NOMO-1 (cell line): Measurements from ENCODE around the gene BST1.

Experiments used
- DNase-seq, 2 experiments: peaks; one replicate each; lab custom pipeline; 2025; ENCODE audit not compliant: unreplicated experiment in 2 of 2; lab: John Stamatoyannopoulos, UW

Gene BST1

DNA sequence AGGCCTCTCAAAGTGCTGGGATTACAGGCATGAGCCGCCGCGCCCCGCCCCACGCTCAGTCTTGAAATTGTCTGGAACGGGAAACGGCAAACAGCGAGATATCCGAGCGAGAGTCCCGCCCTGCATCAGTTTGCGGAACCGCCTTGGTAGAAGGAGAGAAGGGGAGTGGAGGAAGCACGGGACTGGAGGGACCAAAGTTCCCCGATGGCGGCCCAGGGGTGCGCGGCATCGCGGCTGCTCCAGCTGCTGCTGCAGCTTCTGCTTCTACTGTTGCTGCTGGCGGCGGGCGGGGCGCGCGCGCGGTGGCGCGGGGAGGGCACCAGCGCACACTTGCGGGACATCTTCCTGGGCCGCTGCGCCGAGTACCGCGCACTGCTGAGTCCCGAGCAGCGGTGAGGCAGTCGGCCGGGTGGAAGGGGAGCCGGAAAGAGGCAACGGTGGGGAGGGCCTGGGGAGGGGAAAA lies at the start of gene BST1:
Gene BST1, plus strand, starts transcription at position 125 of the 463 bp plus-strand sequence. Its CDS starts 80 bp downstream, at position 205.
- DNase-seq: peak; percentile 85 to 89

- DNase-seq: peak in 1 of 2 experiments; percentile 22
These were observed 49.4 kb upstream of the BST1 start for GRCh38 chr4:15653420-15653819.

DNA sequence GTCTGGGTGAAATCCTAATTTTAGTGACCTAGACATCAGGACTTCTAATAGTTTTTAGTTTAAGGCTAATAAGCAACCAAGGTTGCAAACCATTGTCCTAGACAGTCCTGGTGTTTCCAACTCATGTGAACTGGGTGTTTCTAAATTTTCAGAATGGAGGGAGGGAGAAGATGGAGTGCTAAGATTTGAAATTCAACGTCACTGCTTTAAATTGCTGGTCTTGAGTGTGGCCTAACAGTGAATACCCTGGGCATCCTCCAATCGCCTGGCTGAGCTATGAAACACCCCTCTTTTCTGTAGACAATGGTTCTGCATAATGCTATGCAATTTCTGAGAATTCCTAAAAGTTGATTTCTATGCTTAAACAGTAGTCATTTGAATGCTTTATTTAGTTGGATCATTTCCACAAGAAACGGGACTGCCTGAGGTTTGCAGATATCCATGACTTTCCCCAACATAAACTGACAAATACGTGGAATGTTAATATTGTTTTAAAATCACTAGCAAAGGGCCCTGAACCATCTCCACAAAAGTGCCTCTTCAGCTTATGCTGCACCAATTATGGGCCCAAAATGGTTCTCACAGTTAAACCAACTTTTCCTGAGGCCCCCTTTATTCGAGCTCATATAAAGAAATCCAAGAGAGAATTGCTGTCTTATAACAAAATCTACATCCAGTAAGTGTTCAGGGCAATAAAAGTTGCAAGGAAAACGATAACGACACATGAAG lies 48.8 kb upstream of the BST1 start:
- peak; percentile 42 to 74 for DNase-seq

- peak in 1 of 2 experiments; percentile 39 for DNase-seq
These were observed 48.2 kb upstream of the BST1 start for GRCh38 chr4:15654593-15655222.

GRCh38 chr4:15655223-15656037 lies 47.4 kb upstream of the BST1 start, which contains the start of gene FBXL5:
TSS of gene FBXL5 (minus strand) at chr4:15655357. CDS start at chr4:15655287, 70 bp downstream.
- DNase-seq: peak; percentile 84 to 94

DNA sequence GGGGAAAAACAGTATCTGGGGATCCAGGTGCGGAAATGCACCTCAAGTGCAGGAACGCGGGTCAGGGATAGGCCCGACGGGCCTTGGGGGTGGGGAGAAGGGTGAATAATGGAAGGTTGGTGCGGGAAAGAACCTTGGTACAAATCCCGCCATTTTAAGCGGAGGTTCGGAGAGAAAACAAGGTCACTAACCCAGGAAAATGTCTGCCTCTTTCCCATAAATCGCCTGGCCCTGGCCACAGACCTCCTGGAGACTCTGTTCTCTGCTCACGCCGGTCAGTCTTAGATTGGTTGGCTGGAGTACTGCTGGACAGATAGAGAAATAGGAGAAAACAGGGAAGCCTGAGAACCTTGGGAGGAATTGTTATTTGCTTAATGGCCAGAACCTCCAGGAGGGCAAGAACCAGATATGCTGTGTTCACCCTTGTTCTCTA lies 46.8 kb upstream of the BST1 start:
- no peak for DNase-seq

GRCh38 chr4:15657366-15657765 lies 45.5 kb upstream of the BST1 start:
- no peak for DNase-seq

- no peak for DNase-seq
These were observed 44.6 kb upstream of the BST1 start for GRCh38 chr4:15658136-15658770.

DNA sequence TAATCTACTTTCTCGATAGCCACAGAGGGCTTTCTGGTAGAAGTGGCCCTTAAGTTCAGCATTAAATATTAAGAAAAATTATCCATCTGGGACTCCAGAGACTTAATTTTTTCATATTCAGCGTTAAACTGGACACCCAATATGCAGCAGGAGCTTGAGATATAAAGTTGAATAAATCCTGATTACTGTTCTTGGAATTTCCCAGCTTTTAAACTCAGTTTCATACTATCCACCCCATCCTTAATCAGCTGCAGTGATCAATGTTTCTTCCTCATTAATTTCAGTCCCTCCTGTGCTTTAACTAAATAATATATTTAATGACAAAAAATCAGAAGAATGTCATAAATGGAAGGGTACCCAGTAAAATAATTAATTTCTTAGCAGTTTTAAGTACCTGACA lies 44.1 kb upstream of the BST1 start:
- DNase-seq: no peak

- peak; percentile 69 to 97 for DNase-seq
These were observed 42.9 kb upstream of the BST1 start for GRCh38 chr4:15659768-15660570.

DNA sequence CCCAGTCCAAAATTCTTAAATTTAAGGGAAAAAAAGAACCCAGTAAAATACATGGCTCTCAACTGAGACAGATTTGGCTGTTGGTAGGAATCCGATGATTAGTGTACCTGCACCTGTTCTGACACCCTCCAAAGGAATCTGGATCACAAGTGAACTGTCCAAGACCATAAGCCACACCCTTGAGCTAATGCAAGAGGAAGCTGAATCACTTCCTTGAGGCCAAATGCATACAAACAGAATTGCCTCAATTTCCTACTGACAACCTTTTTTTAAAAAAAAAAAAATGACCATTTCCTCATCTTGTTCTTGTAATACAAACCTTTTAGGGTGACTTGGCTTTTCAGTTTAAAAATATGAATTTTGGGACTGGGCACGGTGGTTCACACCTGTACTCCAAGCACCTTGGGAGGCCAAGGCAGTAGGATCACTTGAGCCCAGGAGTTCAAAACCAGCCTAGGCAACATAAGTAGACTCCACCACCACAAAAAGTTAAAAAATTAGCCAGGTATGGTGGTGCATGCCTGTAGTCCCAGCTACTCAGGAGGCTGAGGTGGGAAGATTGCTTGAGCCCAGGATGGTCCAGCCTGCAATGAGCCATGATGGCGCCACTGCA lies 37.0 kb upstream of the BST1 start:
- DNase-seq: peak; percentile 78 to 91

DNA sequence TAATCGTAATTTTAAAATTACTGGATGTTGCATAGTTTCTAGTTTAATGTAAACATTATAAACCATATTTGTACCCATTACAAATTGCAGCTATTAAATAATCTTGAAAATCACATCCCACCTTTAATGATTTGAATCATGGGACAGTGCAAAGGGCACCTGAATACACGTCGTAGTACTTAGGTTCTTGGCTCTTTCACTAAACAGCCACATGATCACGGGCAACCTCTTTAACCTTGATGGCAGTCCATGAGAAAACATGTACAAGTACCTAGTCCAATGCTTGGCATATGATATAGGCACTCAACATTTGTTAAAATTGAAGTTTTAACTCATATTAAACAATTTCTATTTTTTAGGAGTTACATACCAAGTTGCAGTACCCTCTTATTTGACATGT lies 35.9 kb upstream of the BST1 start:
- DNase-seq: no peak

DNA sequence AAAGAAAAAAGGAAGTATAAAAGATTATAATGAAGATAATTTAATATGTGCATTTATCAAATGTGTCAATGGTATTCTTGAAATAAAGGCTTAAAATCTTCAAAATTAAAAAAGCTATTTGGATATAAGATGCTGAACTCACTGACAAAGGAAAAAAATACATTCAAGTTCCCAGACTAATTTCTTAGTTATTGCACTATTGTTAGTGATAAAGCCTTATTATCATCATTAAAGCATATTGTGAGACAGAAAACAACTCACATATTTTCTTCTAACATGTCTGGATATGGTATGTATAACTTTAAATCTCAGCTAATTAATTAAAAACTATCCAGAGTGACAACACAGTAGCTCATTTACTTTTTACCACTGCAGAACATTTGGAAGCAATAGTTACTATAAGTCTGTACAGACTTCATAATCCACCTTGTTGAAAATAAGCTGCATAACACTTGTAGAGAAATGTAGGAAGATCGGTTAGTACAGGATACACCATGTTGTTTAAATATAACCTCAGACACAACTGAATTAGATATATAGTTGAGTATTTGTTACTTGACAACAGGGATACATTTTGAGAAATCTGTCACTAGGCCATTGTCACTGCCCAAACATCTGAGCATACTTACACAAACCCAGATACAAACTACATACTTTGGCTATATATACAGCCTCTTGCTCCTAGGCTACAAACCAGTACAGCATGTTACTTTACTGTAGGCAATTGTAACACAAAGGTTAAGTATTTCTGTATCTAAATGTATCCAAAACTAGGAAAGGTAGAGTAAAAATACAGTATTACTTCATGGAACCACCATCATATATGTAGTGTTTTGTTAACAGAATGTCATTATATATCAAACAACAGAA lies 34.1 kb upstream of the BST1 start:
- no peak for DNase-seq

GRCh38 chr4:15670576-15670975 lies 32.3 kb upstream of the BST1 start:
- no peak for DNase-seq

- DNase-seq: no peak
These were observed 30.8 kb upstream of the BST1 start for GRCh38 chr4:15672101-15672500.

- no peak for DNase-seq
These were observed 29.5 kb upstream of the BST1 start for GRCh38 chr4:15673337-15673736.

DNA sequence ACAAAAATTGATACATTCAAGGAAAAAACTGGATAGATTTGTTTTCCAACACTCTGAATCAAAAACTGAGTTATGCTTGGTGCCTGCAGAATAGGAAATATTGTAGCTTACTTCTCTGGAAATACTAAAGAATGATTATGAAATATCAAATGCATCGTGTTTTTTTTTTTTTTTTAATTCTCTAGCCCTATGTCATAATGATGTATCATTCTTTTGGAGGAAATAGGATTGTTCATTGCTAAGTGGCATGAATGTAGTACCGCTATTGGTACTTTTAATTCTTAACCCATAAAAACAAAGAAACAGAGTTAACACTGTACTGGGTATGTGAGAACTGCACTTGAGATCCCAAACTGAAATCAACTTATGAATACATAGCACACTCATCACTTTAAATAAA lies 28.8 kb upstream of the BST1 start:
- peak in 1 of 2 experiments; percentile 11 for DNase-seq

- DNase-seq: peak in 1 of 2 experiments; percentile 68
These were observed 27.9 kb upstream of the BST1 start for GRCh38 chr4:15674926-15675325.

- peak; percentile 17 to 67 for DNase-seq
These were observed 27.5 kb upstream of the BST1 start for GRCh38 chr4:15675356-15675755.
